ENCODE measurements around the gene CRYGN. TPM values are rescaled to one million over a fixed set of nuclear protein-coding genes. Genes with fewer than 3 reads are reported as not detected.

Gene CRYGN
- total and polyA plus RNA-seq, 4 donors, result under 0.01 to 0.02 TPM; not detected in 2

DNA sequence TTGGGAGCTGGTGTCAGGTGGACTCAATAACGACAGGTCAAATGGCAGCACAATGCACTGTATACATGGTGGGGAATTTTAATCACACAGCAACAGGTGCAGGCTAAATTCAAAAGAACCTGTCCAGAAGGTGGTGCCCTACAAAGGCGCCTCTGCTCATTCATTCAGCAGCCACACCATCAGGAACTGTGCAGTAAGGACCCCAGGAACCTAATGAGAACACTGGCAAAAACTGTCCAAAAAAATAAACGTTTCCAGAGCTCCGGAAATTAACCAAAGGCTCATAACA lies 21.9 kb upstream of the CRYGN start:
- H3K9me3 ChIP-seq (ENCODE audit: control insufficient read depth in 4 of 4, low read length in 3 of 4), result peaks cover 0 to 8% (median under 1%) of the 10 kb centered on the region in 4 donors
- no peak for DNase-seq (ENCODE audit: low spot score)
- H3K27me3 ChIP-seq (ENCODE audit: control insufficient read depth in 4 of 4, insufficient read depth in 4 of 4, low read length in 3 of 4), result no peaks in the 10 kb centered on the region
- no peak overlapping the region for H3K27ac ChIP-seq (ENCODE audit: low read depth in 1 of 2, low read length in 2 of 2)
- H3K4me3 ChIP-seq (ENCODE audit: low read depth in 1 of 3, low read length in 3 of 3), result no peak overlapping the region
- WGBS, result 79% methylated on average over 4 of the region's 4 CpGs
- H3K9ac ChIP-seq (ENCODE audit: low read depth in 1 of 2, low read length in 2 of 2), result no peak overlapping the region
- peaks cover 0 to 12% (median 9%) of the 10 kb centered on the region in 4 donors for H3K4me1 ChIP-seq (ENCODE audit: control insufficient read depth in 4 of 4, insufficient read depth in 4 of 4, low read length in 3 of 4)
- H3K36me3 ChIP-seq (ENCODE audit: control insufficient read depth in 4 of 4, insufficient read depth in 3 of 4, low read depth in 1 of 4, low read length in 3 of 4), result peaks cover 2 to 18% (median 12%) of the 10 kb centered on the region in 4 donors
- TF ChIP-seq JUND (IDR thresholded peaks at IDR 0.05) (no peak), RAD21 (IDR thresholded peaks at IDR 0.05) (peak; percentile 13)

DNA sequence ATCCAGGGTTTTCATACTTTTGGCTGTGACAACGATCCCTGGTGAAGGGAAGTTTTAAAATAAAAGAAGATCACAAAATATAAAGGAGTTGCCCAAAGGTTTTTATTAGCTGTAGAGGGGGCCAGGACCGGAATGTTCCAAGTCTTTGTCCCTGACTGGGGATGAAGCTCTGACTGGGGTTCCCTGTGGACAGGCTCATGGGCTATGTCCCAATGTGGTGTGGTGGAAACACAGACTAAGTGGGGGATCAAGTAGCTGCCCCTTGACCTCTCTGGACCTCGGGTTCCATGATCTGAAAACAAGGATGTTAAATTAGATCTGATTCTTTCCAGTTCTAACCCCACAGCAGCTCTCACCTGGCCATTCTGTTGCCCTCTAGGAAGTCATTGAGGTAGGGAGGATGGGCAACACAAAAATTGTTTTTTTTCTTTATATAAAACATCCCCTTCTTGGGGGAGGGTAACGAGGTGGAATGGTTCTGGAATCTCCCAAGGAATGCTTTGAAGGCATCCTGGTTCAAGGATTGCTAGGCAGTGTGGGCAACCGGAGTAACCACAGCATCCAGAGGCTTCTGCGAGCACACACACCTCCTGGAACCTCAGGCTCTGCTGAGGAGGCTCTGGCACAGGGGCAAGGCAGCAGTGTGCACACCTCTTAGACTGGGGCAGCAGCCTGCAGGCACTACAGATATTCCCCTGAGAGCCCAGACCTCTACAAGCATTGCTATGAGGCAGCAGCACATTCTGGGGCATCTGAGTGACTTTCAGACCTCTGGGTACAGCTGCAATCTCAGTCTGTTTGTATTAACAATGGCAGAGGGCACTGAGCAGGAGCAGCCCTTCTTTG lies 21.4 kb upstream of the CRYGN start:
- WGBS, result 92% methylated on average over 6 of the region's 6 CpGs
- no peak for DNase-seq (ENCODE audit: low spot score)
- TF ChIP-seq RXRA (IDR thresholded peaks at IDR 0.05) (no peak), RAD21 (IDR thresholded peaks at IDR 0.05) (no peak), HNF4A (conservative IDR thresholded peaks at IDR 0.05) (no peak)
- TF ChIP-seq, protein P1, sequence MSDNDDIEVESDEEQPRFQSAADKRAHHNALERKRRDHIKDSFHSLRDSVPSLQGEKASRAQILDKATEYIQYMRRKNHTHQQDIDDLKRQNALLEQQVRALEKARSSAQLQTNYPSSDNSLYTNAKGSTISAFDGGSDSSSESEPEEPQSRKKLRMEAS (IDR thresholded peaks at IDR 0.05), result no peak
- Histone ChIP-seq H3K27me3 (ENCODE audit: control insufficient read depth in 4 of 4, insufficient read depth in 4 of 4, low read length in 3 of 4) (no peaks in the 10 kb centered on the region), H3K4me1 (ENCODE audit: control insufficient read depth in 4 of 4, insufficient read depth in 4 of 4, low read length in 3 of 4) (peaks cover 0 to 12% (median 9%) of the 10 kb centered on the region in 4 donors), H3K4me3 (ENCODE audit: low read depth in 1 of 3, low read length in 3 of 3) (no peak overlapping the region), H3K9ac (ENCODE audit: low read depth in 1 of 2, low read length in 2 of 2) (no peak overlapping the region), H3K9me3 (ENCODE audit: control insufficient read depth in 4 of 4, low read length in 3 of 4) (peaks cover 0 to 8% (median under 1%) of the 10 kb centered on the region in 4 donors), H3K27ac (ENCODE audit: low read depth in 1 of 2, low read length in 2 of 2) (no peak overlapping the region), H3K36me3 (ENCODE audit: control insufficient read depth in 4 of 4, insufficient read depth in 3 of 4, low read depth in 1 of 4, low read length in 3 of 4) (peaks cover 2 to 16% (median 10%) of the 10 kb centered on the region in 4 donors)

DNA sequence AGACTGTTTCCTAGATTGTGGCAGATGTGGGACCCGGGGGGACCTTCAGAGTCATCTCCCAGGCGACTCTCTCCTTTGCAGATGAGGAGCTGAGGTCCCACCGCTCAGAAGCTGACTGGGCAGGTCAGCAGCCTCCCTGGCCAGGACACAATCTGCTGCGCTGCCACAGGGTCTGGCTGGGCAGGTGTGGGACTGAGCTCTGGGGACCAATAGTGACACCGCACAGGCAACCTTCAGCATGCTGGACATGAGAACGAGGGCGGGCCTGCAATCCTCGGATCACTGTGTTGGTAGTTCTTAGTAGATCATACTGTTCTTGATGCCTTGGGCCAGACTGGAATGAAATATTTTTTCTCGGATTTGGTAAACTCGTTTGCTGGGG lies 20.5 kb upstream of the CRYGN start:
- H3K36me3 ChIP-seq (ENCODE audit: control insufficient read depth in 4 of 4, insufficient read depth in 3 of 4, low read depth in 1 of 4, low read length in 3 of 4), result peaks cover 0 to 8% (median 4%) of the 10 kb centered on the region in 4 donors
- no peaks in the 10 kb centered on the region for H3K27me3 ChIP-seq (ENCODE audit: control insufficient read depth in 4 of 4, insufficient read depth in 4 of 4, low read length in 3 of 4)
- no peak for DNase-seq (ENCODE audit: low spot score)
- peaks cover 0 to 12% (median 9%) of the 10 kb centered on the region in 4 donors for H3K4me1 ChIP-seq (ENCODE audit: control insufficient read depth in 4 of 4, insufficient read depth in 4 of 4, low read length in 3 of 4)
- no peak overlapping the region for H3K9ac ChIP-seq (ENCODE audit: low read depth in 1 of 2, low read length in 2 of 2)
- no peak overlapping the region for H3K4me3 ChIP-seq (ENCODE audit: low read depth in 1 of 3, low read length in 3 of 3)
- H3K9me3 ChIP-seq (ENCODE audit: control insufficient read depth in 4 of 4, low read length in 3 of 4), result peaks cover 0 to 8% (median under 1%) of the 10 kb centered on the region in 4 donors
- TF ChIP-seq RXRA (IDR thresholded peaks at IDR 0.05), result no peak
- TF ChIP-seq GABPA (IDR thresholded peaks at IDR 0.05 in 1 of 2, conservative IDR thresholded peaks at IDR 0.05 in 1 of 2), result no peak
- TF ChIP-seq RAD21 (IDR thresholded peaks at IDR 0.05), result no peak
- TF ChIP-seq HNF4A (conservative IDR thresholded peaks at IDR 0.05), result no peak
- no peak for TF ChIP-seq JUND (IDR thresholded peaks at IDR 0.05)
- no peak for TF ChIP-seq YY1 (IDR thresholded peaks at IDR 0.05)
- TF ChIP-seq, protein P2, sequence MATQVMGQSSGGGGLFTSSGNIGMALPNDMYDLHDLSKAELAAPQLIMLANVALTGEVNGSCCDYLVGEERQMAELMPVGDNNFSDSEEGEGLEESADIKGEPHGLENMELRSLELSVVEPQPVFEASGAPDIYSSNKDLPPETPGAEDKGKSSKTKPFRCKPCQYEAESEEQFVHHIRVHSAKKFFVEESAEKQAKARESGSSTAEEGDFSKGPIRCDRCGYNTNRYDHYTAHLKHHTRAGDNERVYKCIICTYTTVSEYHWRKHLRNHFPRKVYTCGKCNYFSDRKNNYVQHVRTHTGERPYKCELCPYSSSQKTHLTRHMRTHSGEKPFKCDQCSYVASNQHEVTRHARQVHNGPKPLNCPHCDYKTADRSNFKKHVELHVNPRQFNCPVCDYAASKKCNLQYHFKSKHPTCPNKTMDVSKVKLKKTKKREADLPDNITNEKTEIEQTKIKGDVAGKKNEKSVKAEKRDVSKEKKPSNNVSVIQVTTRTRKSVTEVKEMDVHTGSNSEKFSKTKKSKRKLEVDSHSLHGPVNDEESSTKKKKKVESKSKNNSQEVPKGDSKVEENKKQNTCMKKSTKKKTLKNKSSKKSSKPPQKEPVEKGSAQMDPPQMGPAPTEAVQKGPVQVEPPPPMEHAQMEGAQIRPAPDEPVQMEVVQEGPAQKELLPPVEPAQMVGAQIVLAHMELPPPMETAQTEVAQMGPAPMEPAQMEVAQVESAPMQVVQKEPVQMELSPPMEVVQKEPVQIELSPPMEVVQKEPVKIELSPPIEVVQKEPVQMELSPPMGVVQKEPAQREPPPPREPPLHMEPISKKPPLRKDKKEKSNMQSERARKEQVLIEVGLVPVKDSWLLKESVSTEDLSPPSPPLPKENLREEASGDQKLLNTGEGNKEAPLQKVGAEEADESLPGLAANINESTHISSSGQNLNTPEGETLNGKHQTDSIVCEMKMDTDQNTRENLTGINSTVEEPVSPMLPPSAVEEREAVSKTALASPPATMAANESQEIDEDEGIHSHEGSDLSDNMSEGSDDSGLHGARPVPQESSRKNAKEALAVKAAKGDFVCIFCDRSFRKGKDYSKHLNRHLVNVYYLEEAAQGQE (IDR thresholded peaks at IDR 0.05), result no peak
- TF ChIP-seq NR2F2 (IDR thresholded peaks at IDR 0.05), result no peak
- TF ChIP-seq, protein P1 (IDR thresholded peaks at IDR 0.05), result no peak
- TF ChIP-seq, protein P3, sequence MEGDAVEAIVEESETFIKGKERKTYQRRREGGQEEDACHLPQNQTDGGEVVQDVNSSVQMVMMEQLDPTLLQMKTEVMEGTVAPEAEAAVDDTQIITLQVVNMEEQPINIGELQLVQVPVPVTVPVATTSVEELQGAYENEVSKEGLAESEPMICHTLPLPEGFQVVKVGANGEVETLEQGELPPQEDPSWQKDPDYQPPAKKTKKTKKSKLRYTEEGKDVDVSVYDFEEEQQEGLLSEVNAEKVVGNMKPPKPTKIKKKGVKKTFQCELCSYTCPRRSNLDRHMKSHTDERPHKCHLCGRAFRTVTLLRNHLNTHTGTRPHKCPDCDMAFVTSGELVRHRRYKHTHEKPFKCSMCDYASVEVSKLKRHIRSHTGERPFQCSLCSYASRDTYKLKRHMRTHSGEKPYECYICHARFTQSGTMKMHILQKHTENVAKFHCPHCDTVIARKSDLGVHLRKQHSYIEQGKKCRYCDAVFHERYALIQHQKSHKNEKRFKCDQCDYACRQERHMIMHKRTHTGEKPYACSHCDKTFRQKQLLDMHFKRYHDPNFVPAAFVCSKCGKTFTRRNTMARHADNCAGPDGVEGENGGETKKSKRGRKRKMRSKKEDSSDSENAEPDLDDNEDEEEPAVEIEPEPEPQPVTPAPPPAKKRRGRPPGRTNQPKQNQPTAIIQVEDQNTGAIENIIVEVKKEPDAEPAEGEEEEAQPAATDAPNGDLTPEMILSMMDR (IDR thresholded peaks at IDR 0.05; ENCODE audit: low read depth, low read length, missing input control), result no peak
- H3K27ac ChIP-seq (ENCODE audit: low read depth in 1 of 2, low read length in 2 of 2), result no peak overlapping the region
- WGBS, result 83% methylated on average over 10 of the region's 10 CpGs

Data from liver (tissue), 9 donors.